Activated naive CD4-positive, alpha-beta T cell treated with Interleukin-2 at 50 U/mL for 16 hours (primary cell): ENCODE data around the gene EVC.

Experiments used
- DNase-seq: peaks from one replicate; pipeline ENCODE4 v3.0.0-alpha.2; 2020

EVC gene

GRCh38 chr4:5757536-5757935 lies 46.5 kb downstream of the EVC start:
- DNase-seq, result no peak

DNA sequence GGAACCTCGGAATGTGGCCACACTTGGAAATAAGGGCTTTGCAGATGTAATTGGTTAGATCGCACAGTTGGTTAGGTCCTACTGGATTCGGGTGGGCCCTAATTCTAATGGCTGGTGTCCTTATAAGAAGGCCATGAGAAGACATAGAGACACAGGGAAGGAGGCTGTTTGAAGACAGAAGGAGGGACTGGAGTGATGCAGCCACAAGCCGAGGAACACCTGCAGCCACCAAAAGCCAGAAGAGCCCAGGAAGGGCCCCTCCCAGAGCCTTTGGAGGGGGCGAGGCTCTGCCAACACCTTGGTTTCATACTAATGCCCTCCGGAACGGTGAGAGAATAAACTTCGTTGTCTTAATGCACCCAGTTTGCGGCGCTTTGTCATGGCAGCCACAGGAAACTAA lies 47.0 kb downstream of the EVC start:
- DNase-seq, result no peak

DNA sequence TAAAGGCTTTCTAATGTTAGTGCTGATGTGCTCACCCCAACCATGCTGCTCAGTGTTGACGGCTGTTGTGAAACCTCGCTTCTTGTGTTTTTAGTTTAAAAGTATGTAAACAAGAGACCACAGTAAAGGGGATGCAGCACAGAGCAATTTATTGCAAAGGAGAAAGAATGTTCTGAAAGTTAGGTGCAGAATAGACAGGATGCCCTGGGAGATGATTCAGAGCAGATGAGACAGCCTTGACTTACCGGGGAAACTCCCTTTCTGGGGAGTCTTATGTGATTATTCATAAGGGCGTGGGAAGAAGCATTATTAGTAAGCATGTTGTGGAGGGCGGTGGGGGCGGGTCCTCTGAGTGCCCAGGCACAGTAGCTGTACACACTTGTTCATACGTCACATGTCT lies 47.7 kb downstream of the EVC start:
- peak; percentile 73 for DNase-seq

DNA sequence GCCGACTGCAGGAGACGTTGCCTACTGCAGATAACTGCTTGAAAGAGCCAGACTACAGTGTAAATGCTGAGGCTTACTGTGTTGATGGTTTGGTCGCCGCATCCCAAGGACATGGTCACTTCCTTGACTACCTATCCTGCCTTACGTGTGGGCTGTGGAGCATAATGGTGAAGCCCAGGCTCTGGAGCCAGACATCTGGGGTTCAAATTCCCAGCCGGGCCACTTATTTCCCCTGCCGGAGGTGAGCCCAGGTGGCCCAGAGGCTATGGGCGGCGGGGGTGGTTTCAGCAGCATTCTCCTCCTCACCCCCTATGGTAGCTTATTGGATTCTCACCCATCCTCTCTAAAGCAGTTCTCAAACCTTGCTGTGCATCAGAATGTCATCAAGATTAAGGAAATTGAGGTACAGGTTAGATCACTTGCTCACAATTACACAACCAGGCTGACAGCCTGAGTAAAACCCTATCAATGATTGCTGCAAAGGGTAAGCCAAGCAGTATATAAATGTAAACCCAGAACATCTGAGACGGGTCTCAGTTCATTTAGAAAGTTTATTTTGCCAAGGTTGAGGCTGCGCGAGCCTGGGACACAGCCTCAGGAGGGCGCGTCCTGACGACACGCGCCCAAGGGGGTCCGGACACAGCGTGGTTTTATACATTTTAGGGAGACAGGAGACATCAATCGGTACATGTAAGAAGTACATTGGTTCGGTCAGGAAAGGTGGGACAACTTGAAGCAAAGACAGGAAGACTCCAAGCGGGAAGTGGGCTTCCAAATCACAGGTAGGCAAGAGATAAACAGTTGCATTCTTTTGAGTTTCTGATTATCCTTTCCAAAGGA lies 48.5 kb downstream of the EVC start:
- DNase-seq, result no peak

GRCh38 chr4:5760246-5760645 lies 49.2 kb downstream of the EVC start:
- no peak for DNase-seq

DNA sequence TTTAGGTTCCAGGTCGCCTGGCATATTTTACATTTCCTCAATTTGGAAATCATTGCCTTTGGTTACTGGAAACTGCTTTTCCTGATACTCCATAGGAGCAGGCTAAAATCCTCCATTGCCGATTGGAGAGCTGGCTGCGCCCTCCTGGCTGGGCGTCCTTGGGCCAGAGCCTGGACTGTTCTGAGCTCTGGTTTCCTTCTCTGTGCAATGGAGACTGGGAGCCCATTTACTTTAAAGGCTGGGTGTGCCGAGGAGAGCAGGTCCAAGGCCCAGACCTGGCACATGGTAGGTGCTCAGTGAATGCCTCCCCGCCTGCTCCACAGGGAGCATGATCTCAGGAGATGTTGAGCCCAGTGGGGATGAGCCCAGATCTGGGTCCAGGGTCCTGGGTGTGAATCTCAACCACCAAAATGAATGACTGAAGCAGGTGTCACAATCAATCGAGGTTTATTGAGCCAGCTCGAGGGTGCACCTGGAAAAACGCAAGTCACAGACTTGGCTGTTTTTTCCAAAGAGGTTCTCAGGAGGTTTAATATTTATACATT lies 50.0 kb downstream of the EVC start:
- DNase-seq, result no peak

GRCh38 chr4:5770051-5770450 lies 59.0 kb downstream of the EVC start:
- DNase-seq, result no peak

DNA sequence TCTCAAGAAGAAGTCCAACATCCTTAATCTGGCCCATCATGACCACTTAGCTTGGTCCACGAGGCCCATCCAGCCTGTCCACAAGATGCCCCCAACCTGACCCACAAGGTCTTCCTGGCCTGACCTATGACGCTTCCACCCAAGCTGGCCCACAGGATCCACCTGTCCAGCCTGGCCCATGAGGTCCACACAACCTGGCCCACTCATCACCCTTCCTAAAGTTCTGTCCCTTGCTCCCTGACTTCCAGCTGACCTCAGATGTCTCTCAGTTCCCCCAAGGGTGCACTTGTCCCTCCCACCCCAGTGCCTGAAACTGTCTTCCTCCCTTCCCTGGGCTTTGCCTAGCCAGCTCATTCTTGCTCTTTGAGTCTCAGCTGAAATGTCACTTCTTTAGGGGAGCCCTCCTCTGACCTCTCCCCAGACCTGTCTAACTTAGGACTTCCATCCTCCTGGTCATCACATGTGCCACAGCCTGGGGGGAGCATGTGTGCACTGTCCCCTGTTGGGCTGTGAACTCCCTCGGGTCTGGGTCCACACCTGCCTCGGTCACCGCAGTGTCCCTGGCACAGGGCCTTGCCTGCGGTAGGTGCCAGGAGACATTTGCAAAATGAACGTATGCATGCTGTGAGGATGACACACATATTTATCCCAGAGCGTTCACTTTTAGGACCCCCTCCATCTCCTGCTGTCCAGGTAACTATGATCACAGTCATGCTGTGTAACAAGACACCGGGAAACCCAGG lies 61.7 kb downstream of the EVC start:
- no peak for DNase-seq

- no peak for DNase-seq
These were observed 62.2 kb downstream of the EVC start for GRCh38 chr4:5773271-5773555.

DNA sequence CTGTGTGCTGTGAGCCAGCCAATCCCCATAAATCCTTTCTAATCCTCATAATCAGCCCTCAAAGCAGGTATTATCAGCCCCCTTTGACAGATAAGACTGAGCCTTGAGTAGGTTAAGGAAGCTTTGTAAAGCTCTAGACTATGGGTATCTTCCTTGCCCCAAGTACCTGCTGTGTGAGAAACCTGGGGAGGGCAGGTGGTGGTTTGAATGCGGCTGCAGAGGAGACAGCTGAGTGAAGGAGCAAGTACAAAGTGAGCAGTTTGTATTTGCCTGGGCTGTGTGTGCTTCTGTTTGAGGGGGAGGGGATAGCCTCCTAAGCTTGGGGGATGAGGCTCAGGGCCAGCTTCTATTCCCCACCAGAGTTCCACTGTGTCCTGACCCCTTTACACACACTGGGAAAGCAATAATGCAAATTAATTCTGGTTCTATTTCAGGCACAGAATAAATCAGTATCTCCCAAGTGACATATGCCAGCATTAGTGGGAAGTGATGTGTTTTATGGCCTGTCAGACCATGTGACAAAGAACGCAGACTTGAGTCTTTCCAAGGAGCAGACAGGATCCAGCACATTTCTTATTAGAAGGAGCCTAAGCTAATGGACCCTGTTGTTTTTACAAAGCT lies 63.5 kb downstream of the EVC start:
- DNase-seq, result no peak

- DNase-seq, result no peak
These were observed 65.5 kb downstream of the EVC start for GRCh38 chr4:5776510-5776909.

GRCh38 chr4:5780831-5781480 lies 70.0 kb downstream of the EVC start:
- DNase-seq, result no peak

GRCh38 chr4:5781691-5782090 lies 70.7 kb downstream of the EVC start:
- DNase-seq, result no peak

- DNase-seq, result no peak
These were observed 72.0 kb downstream of the EVC start for GRCh38 chr4:5782829-5783476.

DNA sequence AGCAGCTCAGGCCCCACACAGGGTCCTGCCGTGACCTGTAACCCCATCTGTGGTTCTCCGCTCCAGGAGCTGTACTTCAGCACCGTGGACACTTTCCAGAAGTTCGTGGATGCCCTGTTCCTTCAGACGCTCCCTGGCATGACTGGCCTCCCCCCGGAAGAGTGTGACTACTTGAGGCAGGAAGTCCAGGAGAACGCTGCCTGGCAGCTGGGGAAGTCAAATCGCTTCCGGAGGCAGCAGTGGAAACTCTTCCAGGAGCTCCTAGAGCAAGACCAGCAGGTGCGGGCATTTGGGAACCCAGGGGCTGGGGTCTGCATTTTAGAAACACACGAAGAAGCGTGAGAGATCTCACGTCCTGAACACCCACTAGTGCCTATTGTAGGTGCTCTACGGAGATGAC lies 72.5 kb downstream of the EVC start:
- no peak for DNase-seq

- DNase-seq, result no peak
These were observed 73.0 kb downstream of the EVC start for GRCh38 chr4:5784021-5784420.

DNA sequence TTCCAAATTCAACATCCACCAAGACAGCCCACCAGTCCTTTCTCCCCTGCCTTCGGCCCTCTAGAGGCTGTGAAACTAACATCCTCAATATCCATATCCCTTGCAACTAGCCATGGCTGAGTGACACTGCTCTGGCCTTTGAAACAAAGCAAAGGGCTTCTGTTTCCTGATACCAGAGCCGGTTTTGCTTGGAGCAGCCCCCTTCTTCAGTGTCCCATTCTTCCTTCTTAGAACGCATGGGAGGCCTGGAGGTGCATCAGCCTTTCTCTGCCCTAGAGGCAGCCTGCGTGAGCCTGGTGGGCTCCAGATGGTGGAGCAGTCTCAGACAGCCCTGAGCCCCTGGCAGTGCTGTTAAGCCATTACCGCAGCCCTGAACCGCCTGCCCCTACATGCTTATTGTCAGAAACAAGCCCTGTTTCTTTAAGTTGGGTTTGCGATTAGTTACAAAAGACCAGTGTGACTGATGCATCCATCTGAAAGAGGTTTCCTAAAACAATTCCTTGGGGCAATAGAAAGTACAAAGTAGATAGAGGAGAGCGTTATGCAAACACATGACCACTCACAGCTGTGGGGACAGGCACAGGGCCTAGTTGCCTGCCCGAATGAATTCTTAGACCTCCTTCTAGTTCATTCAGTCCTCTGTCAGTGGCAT lies 74.1 kb downstream of the EVC start:
- no peak for DNase-seq

GRCh38 chr4:5785806-5786680 lies 75.0 kb downstream of the EVC start:
- no peak for DNase-seq

DNA sequence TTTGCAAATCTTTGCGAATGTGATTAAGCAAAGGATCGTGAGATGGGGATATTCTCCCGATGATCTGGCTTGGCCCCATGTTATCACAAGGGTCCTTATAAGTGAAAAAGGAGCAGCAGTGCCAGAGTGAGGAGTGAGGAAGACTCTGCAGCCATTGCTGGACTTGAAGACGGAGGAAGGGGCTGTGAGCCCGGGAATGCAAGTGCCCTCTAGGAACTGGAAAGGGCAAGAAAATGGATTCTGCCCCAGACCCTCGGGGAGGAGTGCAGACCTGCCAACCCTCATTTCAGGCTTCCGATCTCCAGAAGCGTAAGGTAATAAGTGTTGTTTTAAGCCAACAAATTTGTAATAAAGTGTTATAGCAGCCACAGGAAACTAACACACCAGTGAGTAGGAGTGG lies 76.3 kb downstream of the EVC start:
- DNase-seq, result no peak

DNA sequence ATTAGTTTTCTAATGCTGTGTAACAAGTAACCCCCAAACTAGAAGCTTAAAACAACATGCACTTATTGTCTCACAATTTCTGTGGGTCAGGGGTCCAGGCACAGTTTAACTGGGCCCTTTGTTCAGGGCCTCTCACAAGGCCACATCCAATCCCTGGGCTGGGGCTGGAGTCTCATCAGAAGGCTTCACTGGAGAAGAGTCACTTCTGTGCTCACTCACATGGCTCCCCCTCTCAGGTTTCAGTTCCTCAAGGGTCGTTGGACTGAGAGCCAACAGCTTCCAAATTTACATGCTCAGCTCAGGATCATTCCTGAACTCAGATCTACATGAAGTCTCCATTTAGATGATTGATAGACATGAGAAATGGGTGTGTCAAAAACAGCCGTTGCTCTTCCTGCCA lies 77.1 kb downstream of the EVC start:
- DNase-seq, result no peak

DNA sequence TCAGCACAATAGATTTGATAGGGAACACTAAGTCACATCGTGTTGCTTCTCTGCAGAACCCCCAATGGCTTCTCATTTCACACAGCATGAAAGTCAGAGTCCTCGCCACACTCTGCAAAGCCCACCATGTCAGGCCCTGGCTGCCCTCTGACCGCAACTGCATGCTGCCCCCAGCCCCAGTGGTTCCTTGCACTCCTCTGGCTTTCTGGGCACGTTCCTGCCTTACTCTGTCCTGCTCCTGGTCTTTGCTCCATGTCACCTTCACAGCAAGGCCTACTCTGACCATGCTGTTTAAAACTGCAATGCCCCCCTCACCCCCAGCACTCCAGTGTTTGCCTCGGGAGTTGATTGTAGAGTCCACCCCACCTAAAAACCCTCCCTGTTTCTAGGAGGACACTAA lies 78.1 kb downstream of the EVC start:
- DNase-seq, result no peak

GRCh38 chr4:5790546-5790857 lies 79.5 kb downstream of the EVC start:
- no peak for DNase-seq
